Measurements from ENCODE around the gene SEMA6A.

SEMA6A gene

GRCh38 chr5:116605310-116606070, 30.9 kb upstream of the SEMA6A start:
- no peak overlapping the region for H3K27ac ChIP-seq

GRCh38 chr5:116604805-116605204, 30.2 kb upstream of the SEMA6A start:
- TF ChIP-seq CTCF (conservative IDR thresholded peaks at IDR 0.05; ENCODE audit: low read depth, low read length) = no peak
- no peaks in the 10 kb centered on the region for H3K79me2 ChIP-seq (ENCODE audit: insufficient read depth, low read depth)
- H4K20me1 ChIP-seq (ENCODE audit: insufficient read depth) = no peaks in the 10 kb centered on the region
- H3K4me3 ChIP-seq (IDR thresholded peaks at IDR 0.05; ENCODE audit: insufficient read depth, low read depth, low read length) = no peak overlapping the region
- H3K4me2 ChIP-seq = no peak overlapping the region
- no peak overlapping the region for H3K9ac ChIP-seq
- no peaks in the 10 kb centered on the region for H3K27me3 ChIP-seq (ENCODE audit: insufficient read depth, low read depth)
- no peaks in the 10 kb centered on the region for H3K36me3 ChIP-seq (ENCODE audit: insufficient read depth)
- no peak overlapping the region for H3K27ac ChIP-seq
- no peak overlapping the region for H2AFZ ChIP-seq (ENCODE audit: low read depth)
- no peaks in the 10 kb centered on the region for H3K4me1 ChIP-seq (ENCODE audit: low read depth, poor library complexity, severe bottlenecking)

More at GRCh38 chr5:116605310-116606070, 30.9 kb upstream of the SEMA6A start:
- Histone ChIP-seq H3K79me2 (ENCODE audit: insufficient read depth, low read depth) (no peaks in the 10 kb centered on the region), H2AFZ (ENCODE audit: low read depth) (no peak overlapping the region), H3K36me3 (ENCODE audit: insufficient read depth) (no peaks in the 10 kb centered on the region), H3K9ac (no peak overlapping the region), H3K27me3 (ENCODE audit: insufficient read depth, low read depth) (no peaks in the 10 kb centered on the region), H3K4me1 (ENCODE audit: low read depth, poor library complexity, severe bottlenecking) (no peaks in the 10 kb centered on the region), H3K4me3 (IDR thresholded peaks at IDR 0.05; ENCODE audit: insufficient read depth, low read depth, low read length) (no peak overlapping the region), H4K20me1 (ENCODE audit: insufficient read depth) (no peaks in the 10 kb centered on the region), H3K4me2 (no peak overlapping the region)
- TF ChIP-seq CTCF (conservative IDR thresholded peaks at IDR 0.05; ENCODE audit: low read depth, low read length) = no peak

- no peak for TF ChIP-seq CTCF (conservative IDR thresholded peaks at IDR 0.05; ENCODE audit: low read depth, low read length)
- Histone ChIP-seq H3K4me1 (ENCODE audit: low read depth, poor library complexity, severe bottlenecking) (no peaks in the 10 kb centered on the region), H4K20me1 (ENCODE audit: insufficient read depth) (no peaks in the 10 kb centered on the region), H2AFZ (ENCODE audit: low read depth) (no peak overlapping the region), H3K9ac (no peak overlapping the region), H3K79me2 (ENCODE audit: insufficient read depth, low read depth) (no peaks in the 10 kb centered on the region), H3K27ac (no peak overlapping the region), H3K36me3 (ENCODE audit: insufficient read depth) (no peaks in the 10 kb centered on the region), H3K4me3 (IDR thresholded peaks at IDR 0.05; ENCODE audit: insufficient read depth, low read depth, low read length) (no peak overlapping the region), H3K4me2 (no peak overlapping the region), H3K27me3 (ENCODE audit: insufficient read depth, low read depth) (no peaks in the 10 kb centered on the region)
These were observed 26.3 kb upstream of the SEMA6A start for GRCh38 chr5:116600876-116601275.

- Histone ChIP-seq H3K4me3 (IDR thresholded peaks at IDR 0.05; ENCODE audit: insufficient read depth, low read depth, low read length) (no peak overlapping the region), H3K79me2 (ENCODE audit: insufficient read depth, low read depth) (no peaks in the 10 kb centered on the region), H2AFZ (ENCODE audit: low read depth) (no peak overlapping the region), H3K9ac (no peak overlapping the region), H4K20me1 (ENCODE audit: insufficient read depth) (no peaks in the 10 kb centered on the region), H3K4me1 (ENCODE audit: low read depth, poor library complexity, severe bottlenecking) (no peaks in the 10 kb centered on the region), H3K27me3 (ENCODE audit: insufficient read depth, low read depth) (no peaks in the 10 kb centered on the region), H3K4me2 (no peak overlapping the region), H3K27ac (no peak overlapping the region), H3K36me3 (ENCODE audit: insufficient read depth) (no peaks in the 10 kb centered on the region)
- no peak for TF ChIP-seq CTCF (conservative IDR thresholded peaks at IDR 0.05; ENCODE audit: low read depth, low read length)
These were observed 24.3 kb upstream of the SEMA6A start for GRCh38 chr5:116598911-116599310.

All from KMS-11 (cell line).